ENCODE results near the gene SCAMP5.
A peak's percentile ranks its signal among the peaks of the same experiment; 100 is the strongest.

SCAMP5 gene

DNA sequence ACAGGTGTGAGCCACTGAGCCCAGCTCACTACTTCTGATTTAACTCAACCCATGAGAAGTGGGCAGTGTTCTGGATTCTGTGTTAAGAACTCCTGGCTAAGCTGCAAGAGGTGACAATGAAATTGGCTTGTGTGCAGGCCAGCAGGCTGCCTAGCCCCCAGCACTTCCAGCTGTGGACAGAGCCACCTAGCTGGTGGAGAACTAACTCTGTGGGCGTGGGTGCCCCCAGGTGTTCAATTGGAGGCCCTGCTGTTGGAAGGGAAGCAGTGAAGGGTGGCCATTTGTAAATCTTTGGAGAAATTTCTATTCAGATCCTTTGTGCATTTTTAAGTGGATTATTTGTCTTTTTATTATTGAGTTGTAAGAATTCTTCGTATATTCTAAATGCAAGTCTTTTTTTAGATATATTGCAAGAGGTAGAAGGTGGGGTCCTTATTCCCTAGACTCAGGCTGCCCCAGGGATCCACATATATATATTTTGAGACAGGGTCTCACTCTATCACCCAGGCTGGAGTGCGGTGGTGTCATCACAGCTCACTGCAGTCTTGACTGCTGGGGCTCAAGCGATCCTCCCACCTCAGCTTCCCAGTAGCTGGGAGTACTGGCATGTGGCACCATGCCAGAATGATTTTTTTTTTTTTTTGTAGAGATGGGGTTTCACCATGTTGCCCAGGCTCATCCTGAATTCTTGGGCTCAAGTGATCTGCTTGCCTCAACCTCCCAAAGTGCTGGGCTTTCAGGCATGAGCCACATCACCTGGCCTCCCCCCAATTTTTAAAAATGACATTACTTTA is 7.2 kb upstream of the SCAMP5 start:
- Mint-ChIP-seq H3K9me3 (no peaks in the 10 kb centered on the region), H3K4me1 (ENCODE audit: low read depth in 2 of 2) (no peaks in the 10 kb centered on the region), H3K4me3 (no peak overlapping the region), H3K27me3 (peaks cover 23 to 48% of the 10 kb centered on the region in 2 donors), H3K36me3 (ENCODE audit: insufficient read depth) (peaks cover 3% of the 10 kb centered on the region), H3K27ac (no peak overlapping the region)
- no peak for DNase-seq
- peak; percentile 29 for ATAC-seq (replicated peaks)

GRCh38 chr15:74989527-74989926 is 5.8 kb upstream of the SCAMP5 start:
- ATAC-seq (replicated peaks): no peak
- Mint-ChIP-seq H3K9me3 (no peaks in the 10 kb centered on the region), H3K4me3 (no peak overlapping the region), H3K27ac (no peak overlapping the region), H3K27me3 (peaks cover 16 to 42% of the 10 kb centered on the region in 2 donors), H3K36me3 (ENCODE audit: insufficient read depth) (peaks cover 3% of the 10 kb centered on the region), H3K4me1 (ENCODE audit: low read depth in 2 of 2) (peaks cover 0 to under 1% of the 10 kb centered on the region in 2 donors)
- DNase-seq: no peak

DNA sequence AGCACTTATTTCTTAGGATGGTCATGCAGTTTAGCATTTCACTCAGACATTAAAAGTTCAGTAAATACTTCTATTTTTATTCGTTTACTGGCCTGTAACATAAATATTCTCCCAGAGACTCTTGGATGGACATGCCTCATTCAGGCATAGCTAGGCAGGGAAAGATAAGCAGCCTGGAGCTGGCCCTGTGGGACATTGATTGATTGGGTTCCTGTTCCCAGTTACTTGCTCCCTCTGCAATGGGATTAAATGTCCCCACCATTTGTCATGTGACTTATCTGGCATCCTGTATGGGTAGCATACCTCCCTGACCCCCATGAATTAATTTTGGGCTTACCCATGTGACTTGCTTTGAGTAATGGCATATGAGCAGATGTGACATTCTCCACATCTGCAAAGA is 2.7 kb upstream of the SCAMP5 start:
- Mint-ChIP-seq H3K4me3 (no peak overlapping the region), H3K4me1 (ENCODE audit: low read depth in 2 of 2) (peaks cover 12 to 15% of the 10 kb centered on the region in 2 donors), H3K27ac (no peak overlapping the region), H3K36me3 (ENCODE audit: insufficient read depth) (peaks cover 6% of the 10 kb centered on the region), H3K27me3 (peaks cover 13 to 39% of the 10 kb centered on the region in 2 donors), H3K9me3 (peaks cover 0 to 6% of the 10 kb centered on the region in 2 donors)
- DNase-seq: no peak
- no peak for ATAC-seq (replicated peaks)

DNA sequence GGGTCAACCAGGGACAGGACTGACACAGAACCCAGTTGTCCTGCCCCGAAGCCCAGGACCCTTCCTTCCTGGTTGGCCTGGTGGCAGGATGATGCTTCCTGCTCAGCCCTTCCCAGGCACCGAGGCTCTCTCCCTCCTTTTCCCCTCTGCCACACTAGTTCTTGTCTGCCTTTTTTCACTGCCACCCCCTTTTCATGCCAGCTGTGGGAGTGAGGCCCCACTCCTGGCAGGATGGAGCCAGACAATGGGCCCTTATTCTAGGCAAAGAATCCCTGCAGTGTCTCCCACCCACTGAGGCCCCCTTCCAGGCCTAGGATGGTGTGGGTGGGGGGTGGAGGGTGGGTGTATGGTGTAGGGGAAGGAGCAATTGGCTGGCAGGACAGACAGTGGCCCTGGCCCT is 1.1 kb upstream of the SCAMP5 start:
- Mint-ChIP-seq H3K27ac (no peak overlapping the region), H3K36me3 (ENCODE audit: insufficient read depth) (peaks cover 6% of the 10 kb centered on the region), H3K9me3 (peaks cover 0 to 6% of the 10 kb centered on the region in 2 donors), H3K4me1 (ENCODE audit: low read depth in 2 of 2) (peaks cover 12 to 15% of the 10 kb centered on the region in 2 donors), H3K27me3 (peaks cover 29 to 55% of the 10 kb centered on the region in 2 donors), H3K4me3 (no peak overlapping the region)
- DNase-seq: no peak
- no peak for ATAC-seq (replicated peaks)

DNA sequence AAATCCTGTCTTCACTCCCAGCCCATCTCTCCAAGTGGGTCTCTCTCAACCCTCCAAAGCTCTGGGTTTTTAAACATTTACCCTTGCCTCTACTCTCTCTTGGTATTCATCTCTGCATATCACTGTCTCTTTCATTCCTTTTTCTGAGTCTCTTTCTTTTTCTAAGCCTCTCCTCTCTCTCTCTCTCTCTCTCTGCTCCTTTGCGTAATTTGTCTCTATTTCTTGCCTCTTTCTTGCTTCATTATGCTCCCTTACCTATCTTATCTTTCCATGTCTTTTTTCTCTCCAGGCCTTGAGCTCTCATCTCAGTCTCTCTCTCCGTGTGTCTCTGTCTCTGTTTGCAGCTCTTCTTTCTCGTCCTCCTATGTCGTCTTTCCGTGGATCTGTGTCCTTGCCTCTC is 678 bp upstream of the SCAMP5 start:
- Mint-ChIP-seq H3K27me3 (peaks cover 32 to 60% of the 10 kb centered on the region in 2 donors), H3K4me3 (peak overlapping the region; percentile 78 to 84), H3K27ac (peak overlapping the region in 1 of 2 donors; percentile 52), H3K9me3 (peaks cover 0 to 6% of the 10 kb centered on the region in 2 donors), H3K36me3 (ENCODE audit: insufficient read depth) (peaks cover 6% of the 10 kb centered on the region), H3K4me1 (ENCODE audit: low read depth in 2 of 2) (peaks cover 12 to 15% of the 10 kb centered on the region in 2 donors)
- no peak for ATAC-seq (replicated peaks)
- DNase-seq: no peak

DNA sequence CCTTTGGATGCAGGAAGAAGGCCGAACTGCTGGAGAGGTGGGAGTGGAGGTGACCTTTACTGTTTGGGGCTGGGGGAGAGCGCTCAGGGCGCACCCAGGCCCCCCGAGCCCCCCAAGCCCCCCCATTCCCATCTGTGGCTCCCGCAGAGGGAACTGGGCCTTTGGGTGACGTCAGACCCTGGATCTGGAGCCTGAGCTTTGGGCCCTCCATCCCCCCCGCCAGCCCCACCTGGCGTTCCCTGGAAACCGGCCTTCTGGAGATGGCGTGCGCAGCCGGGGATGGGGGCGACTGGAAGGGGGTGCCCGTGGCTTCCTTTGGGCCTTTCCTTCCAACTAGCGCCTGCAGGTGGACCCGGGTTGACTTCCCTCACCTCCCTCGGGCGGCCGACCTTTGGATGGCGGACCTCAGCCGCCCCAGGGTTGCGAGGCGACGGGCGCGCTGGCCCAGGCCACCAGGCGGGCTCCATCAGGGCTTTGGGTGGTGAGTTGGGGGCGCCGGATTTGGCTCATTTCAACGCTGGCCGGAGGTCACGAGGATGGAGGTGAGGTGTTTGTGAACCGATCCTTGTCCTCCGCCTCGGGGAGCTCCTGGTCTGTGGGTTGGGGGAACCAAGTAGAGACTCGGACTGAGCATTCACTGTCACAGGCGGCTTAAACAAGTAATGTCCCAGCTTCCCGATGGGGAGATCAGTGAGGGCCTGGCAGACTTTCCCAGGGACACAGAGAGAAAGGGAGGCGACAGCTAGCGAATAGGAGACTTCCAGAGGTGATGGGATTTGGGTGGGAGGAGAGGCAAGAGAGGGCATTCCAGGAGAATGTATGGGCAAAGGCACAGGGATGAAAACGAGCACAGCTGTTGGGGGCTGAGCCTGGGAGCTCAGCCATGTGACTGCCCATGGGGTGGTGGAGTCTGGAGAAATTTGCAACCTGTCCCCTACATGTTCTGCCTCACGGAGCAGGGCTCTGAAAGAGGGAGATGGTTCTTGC is 709 bp downstream of the SCAMP5 start:
- ATAC-seq (replicated peaks) (no peak), DNase-seq (no peak)
- peak overlapping the region; percentile 78 to 84 for H3K4me3 Mint-ChIP-seq
- peaks cover 12 to 15% of the 10 kb centered on the region in 2 donors for H3K4me1 Mint-ChIP-seq (ENCODE audit: low read depth in 2 of 2)
- peaks cover 37 to 70% of the 10 kb centered on the region in 2 donors for H3K27me3 Mint-ChIP-seq
- H3K27ac Mint-ChIP-seq: peak overlapping the region in 1 of 2 donors; percentile 33
- H3K9me3 Mint-ChIP-seq: peaks cover 0 to 6% of the 10 kb centered on the region in 2 donors
- peaks cover 6% of the 10 kb centered on the region for H3K36me3 Mint-ChIP-seq (ENCODE audit: insufficient read depth)

GRCh38 chr15:74997141-74997540 is 1.8 kb downstream of the SCAMP5 start:
- no peak for ATAC-seq (replicated peaks)
- H3K36me3 Mint-ChIP-seq (ENCODE audit: insufficient read depth): peaks cover 6% of the 10 kb centered on the region
- peaks cover 39 to 71% of the 10 kb centered on the region in 2 donors for H3K27me3 Mint-ChIP-seq
- H3K4me3 Mint-ChIP-seq: peak overlapping the region; percentile 73 to 78
- H3K9me3 Mint-ChIP-seq: peaks cover 0 to 6% of the 10 kb centered on the region in 2 donors
- H3K27ac Mint-ChIP-seq: no peak overlapping the region
- no peak for DNase-seq
- H3K4me1 Mint-ChIP-seq (ENCODE audit: low read depth in 2 of 2): peaks cover 12 to 15% of the 10 kb centered on the region in 2 donors

GRCh38 chr15:74997543-74997942 is 2.2 kb downstream of the SCAMP5 start:
- peaks cover 43 to 72% of the 10 kb centered on the region in 2 donors for H3K27me3 Mint-ChIP-seq
- DNase-seq (no peak), ATAC-seq (replicated peaks) (no peak)
- no peak overlapping the region for H3K27ac Mint-ChIP-seq
- no peak overlapping the region for H3K4me3 Mint-ChIP-seq
- peaks cover 0 to 6% of the 10 kb centered on the region in 2 donors for H3K9me3 Mint-ChIP-seq
- H3K36me3 Mint-ChIP-seq (ENCODE audit: insufficient read depth): peaks cover 6% of the 10 kb centered on the region
- peaks cover 12 to 15% of the 10 kb centered on the region in 2 donors for H3K4me1 Mint-ChIP-seq (ENCODE audit: low read depth in 2 of 2)

DNA sequence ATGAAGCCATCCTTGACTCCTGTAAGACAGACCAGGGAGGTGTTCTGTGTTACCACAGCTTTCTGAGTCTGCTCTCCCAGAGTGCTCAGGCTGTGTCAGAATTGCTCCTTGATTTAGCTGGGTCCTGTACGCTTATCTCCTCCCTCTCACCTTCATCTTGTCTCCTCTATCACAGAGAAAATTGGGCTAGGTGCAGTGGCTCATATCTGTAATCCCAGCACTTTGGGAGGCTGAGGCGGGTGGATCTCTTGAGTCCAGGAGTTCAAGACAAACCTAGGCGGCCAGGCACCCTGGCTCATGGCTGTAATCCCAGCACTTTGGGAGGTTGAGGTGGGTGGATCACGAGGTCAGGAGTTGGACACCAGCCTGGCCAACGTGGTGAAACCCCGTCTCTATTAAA is 5.9 kb downstream of the SCAMP5 start:
- Mint-ChIP-seq H3K4me1 (ENCODE audit: low read depth in 2 of 2) (peaks cover 3 to 4% of the 10 kb centered on the region in 2 donors), H3K4me3 (no peak overlapping the region), H3K9me3 (no peaks in the 10 kb centered on the region), H3K27ac (no peak overlapping the region), H3K36me3 (ENCODE audit: insufficient read depth) (no peaks in the 10 kb centered on the region), H3K27me3 (peaks cover 42 to 66% of the 10 kb centered on the region in 2 donors)
- ATAC-seq (replicated peaks) (no peak), DNase-seq (no peak)

DNA sequence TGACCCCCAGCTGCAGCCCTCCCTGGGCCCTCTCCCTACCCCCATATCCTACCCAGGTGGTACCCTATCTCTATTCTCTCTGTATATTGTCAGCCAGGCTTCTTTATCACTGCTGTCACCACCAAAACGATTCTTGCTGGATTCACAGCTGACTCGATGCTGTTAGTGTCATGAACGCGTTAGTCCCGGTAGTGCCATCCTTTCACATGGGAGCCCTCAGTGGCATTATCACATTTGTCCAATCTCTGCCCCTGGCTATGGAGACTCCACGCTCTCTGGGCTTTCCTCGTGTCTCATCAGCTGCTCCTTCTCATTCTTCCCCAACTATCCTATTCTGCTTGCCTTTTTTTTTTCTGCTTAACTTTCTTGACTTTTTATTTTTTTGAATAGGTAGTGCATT is 7.0 kb downstream of the SCAMP5 start:
- ATAC-seq (replicated peaks) (no peak), DNase-seq (no peak)
- Mint-ChIP-seq H3K9me3 (no peaks in the 10 kb centered on the region), H3K27ac (no peak overlapping the region), H3K4me1 (ENCODE audit: low read depth in 2 of 2) (no peaks in the 10 kb centered on the region), H3K36me3 (ENCODE audit: insufficient read depth) (no peaks in the 10 kb centered on the region), H3K27me3 (peaks cover 34 to 56% of the 10 kb centered on the region in 2 donors), H3K4me3 (no peak overlapping the region)

GRCh38 chr15:75007216-75007615 is 11.9 kb downstream of the SCAMP5 start:
- Mint-ChIP-seq H3K36me3 (ENCODE audit: insufficient read depth) (no peaks in the 10 kb centered on the region), H3K4me3 (no peak overlapping the region), H3K4me1 (ENCODE audit: low read depth in 2 of 2) (no peaks in the 10 kb centered on the region), H3K27me3 (peaks cover 28 to 39% of the 10 kb centered on the region in 2 donors), H3K27ac (no peak overlapping the region), H3K9me3 (no peaks in the 10 kb centered on the region)
- ATAC-seq (replicated peaks): no peak
- no peak for DNase-seq

GRCh38 chr15:75008221-75008625 is 12.9 kb downstream of the SCAMP5 start:
- no peak overlapping the region for H3K4me3 Mint-ChIP-seq
- ATAC-seq (replicated peaks): no peak
- no peaks in the 10 kb centered on the region for H3K4me1 Mint-ChIP-seq (ENCODE audit: low read depth in 2 of 2)
- peaks cover 23 to 31% of the 10 kb centered on the region in 2 donors for H3K27me3 Mint-ChIP-seq
- no peaks in the 10 kb centered on the region for H3K9me3 Mint-ChIP-seq
- H3K36me3 Mint-ChIP-seq (ENCODE audit: insufficient read depth): no peaks in the 10 kb centered on the region
- H3K27ac Mint-ChIP-seq: no peak overlapping the region
- no peak for DNase-seq

- H3K27ac Mint-ChIP-seq: no peak overlapping the region
- no peaks in the 10 kb centered on the region for H3K36me3 Mint-ChIP-seq (ENCODE audit: insufficient read depth)
- peak; percentile 47 for ATAC-seq (replicated peaks)
- no peak overlapping the region for H3K4me3 Mint-ChIP-seq
- peaks cover 23 to 28% of the 10 kb centered on the region in 2 donors for H3K27me3 Mint-ChIP-seq
- no peaks in the 10 kb centered on the region for H3K4me1 Mint-ChIP-seq (ENCODE audit: low read depth in 2 of 2)
- DNase-seq: no peak
- no peaks in the 10 kb centered on the region for H3K9me3 Mint-ChIP-seq
Observed at GRCh38 chr15:75008629-75009326, 13.4 kb downstream of the SCAMP5 start.

Data from effector memory CD8-positive, alpha-beta T cell (primary cell).